ENCODE results near the gene LRP1B.

LRP1B gene

GRCh38 chr2:141605163-141605562 lies 525.7 kb downstream of the LRP1B start:
- in situ Hi-C loops (cut with HindIII; ENCODE audit: low sequenced_read_pairs) = no loop called here

- in situ Hi-C loops (cut with HindIII; ENCODE audit: low sequenced_read_pairs) = no loop called here
Measured at GRCh38 chr2:141601511-141602152, 529.2 kb downstream of the LRP1B start.

- in situ Hi-C loops (cut with HindIII; ENCODE audit: low sequenced_read_pairs) = no loop called here
Measured at GRCh38 chr2:141599721-141600120, 531.1 kb downstream of the LRP1B start.

GRCh38 chr2:141598982-141599381 lies 531.8 kb downstream of the LRP1B start:
- in situ Hi-C loops (cut with HindIII; ENCODE audit: low sequenced_read_pairs) = no loop called here

GRCh38 chr2:141595316-141595920 lies 535.4 kb downstream of the LRP1B start:
- in situ Hi-C loops (cut with HindIII; ENCODE audit: low sequenced_read_pairs) = no loop called here

GRCh38 chr2:141591787-141592186 lies 539.0 kb downstream of the LRP1B start:
- in situ Hi-C loops (cut with HindIII; ENCODE audit: low sequenced_read_pairs) = no loop called here

GRCh38 chr2:141590620-141591019 lies 540.2 kb downstream of the LRP1B start:
- in situ Hi-C loops (cut with HindIII; ENCODE audit: low sequenced_read_pairs) = no loop called here

- in situ Hi-C loops (cut with HindIII; ENCODE audit: low sequenced_read_pairs) = no loop called here
Measured at GRCh38 chr2:141589314-141589713, 541.5 kb downstream of the LRP1B start.

- in situ Hi-C loops (cut with HindIII; ENCODE audit: low sequenced_read_pairs) = no loop called here
Measured at GRCh38 chr2:141586985-141587384, 543.8 kb downstream of the LRP1B start.

GRCh38 chr2:141582213-141582612 lies 548.6 kb downstream of the LRP1B start:
- in situ Hi-C loops (cut with HindIII; ENCODE audit: low sequenced_read_pairs) = no loop called here

GRCh38 chr2:141579071-141579470 lies 551.7 kb downstream of the LRP1B start:
- in situ Hi-C loops (cut with HindIII; ENCODE audit: low sequenced_read_pairs) = no loop called here

- in situ Hi-C loops (cut with HindIII; ENCODE audit: low sequenced_read_pairs) = no loop called here
Measured at GRCh38 chr2:141570474-141571131, 560.2 kb downstream of the LRP1B start.

GRCh38 chr2:141569941-141570340 lies 560.9 kb downstream of the LRP1B start:
- in situ Hi-C loops (cut with HindIII; ENCODE audit: low sequenced_read_pairs) = no loop called here

- in situ Hi-C loops (cut with HindIII; ENCODE audit: low sequenced_read_pairs) = no loop called here
Measured at GRCh38 chr2:141565597-141565996, 565.2 kb downstream of the LRP1B start.

GRCh38 chr2:141560723-141561122 lies 570.1 kb downstream of the LRP1B start:
- in situ Hi-C loops (cut with HindIII; ENCODE audit: low sequenced_read_pairs) = no loop called here

GRCh38 chr2:141557329-141558095 lies 573.3 kb downstream of the LRP1B start:
- in situ Hi-C loops (cut with HindIII; ENCODE audit: low sequenced_read_pairs) = no loop called here

GRCh38 chr2:141555876-141556470 lies 574.8 kb downstream of the LRP1B start:
- in situ Hi-C loops (cut with HindIII; ENCODE audit: low sequenced_read_pairs) = no loop called here

- in situ Hi-C loops (cut with HindIII; ENCODE audit: low sequenced_read_pairs) = no loop called here
Measured at GRCh38 chr2:141554810-141555209, 576.0 kb downstream of the LRP1B start.

- in situ Hi-C loops (cut with HindIII; ENCODE audit: low sequenced_read_pairs) = no loop called here
Measured at GRCh38 chr2:141534666-141535362, 596.0 kb downstream of the LRP1B start.

- in situ Hi-C loops (cut with HindIII; ENCODE audit: low sequenced_read_pairs) = no loop called here
Measured at GRCh38 chr2:141529659-141530058, 601.2 kb downstream of the LRP1B start.

GRCh38 chr2:141528990-141529389 lies 601.8 kb downstream of the LRP1B start:
- in situ Hi-C loops (cut with HindIII; ENCODE audit: low sequenced_read_pairs) = no loop called here

All from endothelial cell of hepatic sinusoid (primary cell).